GM11168 (cell line): Measurements from ENCODE around the gene SIT1.
"Not testable (repeated sequence)": the region's sequence is repeated elsewhere in the genome, so short reads cannot be mapped to it uniquely, and the experiment has no call there.

Experiments used
- in situ Hi-C: fragments of 300-500 bp; cut with MboI; formaldehyde crosslinking; loops from one replicate; pipeline ENCODE4 v1.12.0; 2022; ENCODE audit warnings: low sequenced_read_pairs; ENCODE audit not compliant: unreplicated experiment

SIT1 gene

GRCh38 chr9:35639225-35639624 is 11.5 kb downstream of the SIT1 start:
- in situ Hi-C loops = not testable (repeated sequence)

GRCh38 chr9:35638751-35639150 is 12.0 kb downstream of the SIT1 start:
- in situ Hi-C loops = not testable (repeated sequence)

- in situ Hi-C loops = not testable (repeated sequence)
These were observed 13.2 kb downstream of the SIT1 start for GRCh38 chr9:35637427-35637955.

- in situ Hi-C loops = not testable (repeated sequence)
These were observed 13.9 kb downstream of the SIT1 start for GRCh38 chr9:35636877-35637246.

GRCh38 chr9:35636135-35636876 is 14.4 kb downstream of the SIT1 start:
- in situ Hi-C loops = no loop called here

- in situ Hi-C loops = no loop called here
These were observed 15.0 kb downstream of the SIT1 start for GRCh38 chr9:35635730-35636129.

GRCh38 chr9:35629597-35629996 is 21.1 kb downstream of the SIT1 start:
- in situ Hi-C loops = no loop called here

- in situ Hi-C loops = no loop called here
These were observed 22.2 kb downstream of the SIT1 start for GRCh38 chr9:35628389-35628991.

GRCh38 chr9:35627575-35627974 is 23.2 kb downstream of the SIT1 start:
- in situ Hi-C loops = no loop called here

GRCh38 chr9:35619800-35620158 is 31.0 kb downstream of the SIT1 start:
- in situ Hi-C loops = no loop called here

- in situ Hi-C loops = no loop called here
These were observed 31.6 kb downstream of the SIT1 start for GRCh38 chr9:35618854-35619799.

GRCh38 chr9:35618325-35618727 is 32.4 kb downstream of the SIT1 start, which contains the start of gene CD72:
TSS of gene CD72 (minus strand) at chr9:35618413. CDS start at chr9:35618303, 110 bp downstream.
- in situ Hi-C loops = no loop called here

- in situ Hi-C loops = no loop called here
These were observed 33.2 kb downstream of the SIT1 start for GRCh38 chr9:35617548-35617947.

- in situ Hi-C loops = no loop called here
These were observed 33.9 kb downstream of the SIT1 start for GRCh38 chr9:35616681-35617459.

- in situ Hi-C loops = no loop called here
These were observed 34.6 kb downstream of the SIT1 start for GRCh38 chr9:35615981-35616680.

GRCh38 chr9:35612843-35613242 is 37.9 kb downstream of the SIT1 start:
- in situ Hi-C loops = no loop called here

- in situ Hi-C loops = not testable (repeated sequence)
These were observed 38.7 kb downstream of the SIT1 start for GRCh38 chr9:35612066-35612465.

- in situ Hi-C loops = no loop called here
These were observed 39.4 kb downstream of the SIT1 start for GRCh38 chr9:35611230-35611797.

- in situ Hi-C loops = no loop called here
These were observed 40.9 kb downstream of the SIT1 start for GRCh38 chr9:35609820-35610163.
